Measurements from ENCODE around the gene BICD1.

Gene BICD1

GRCh38 chr12:32395026-32395425 is 288.4 kb downstream of the BICD1 start:
- Histone ChIP-seq H3K4me1 (ENCODE audit: control insufficient read depth, insufficient read depth, low read length) (peaks cover 8% of the 10 kb centered on the region), H3K9ac (ENCODE audit: low read length) (no peak overlapping the region), H3K27me3 (ENCODE audit: control insufficient read depth, insufficient read depth, low read length) (peaks cover 5% of the 10 kb centered on the region), H3K9me3 (ENCODE audit: control insufficient read depth, low read length) (no peaks in the 10 kb centered on the region), H3K36me3 (ENCODE audit: control insufficient read depth, insufficient read depth, low read length) (no peaks in the 10 kb centered on the region), H3K4me3 (ENCODE audit: low read length) (no peak overlapping the region)

DNA sequence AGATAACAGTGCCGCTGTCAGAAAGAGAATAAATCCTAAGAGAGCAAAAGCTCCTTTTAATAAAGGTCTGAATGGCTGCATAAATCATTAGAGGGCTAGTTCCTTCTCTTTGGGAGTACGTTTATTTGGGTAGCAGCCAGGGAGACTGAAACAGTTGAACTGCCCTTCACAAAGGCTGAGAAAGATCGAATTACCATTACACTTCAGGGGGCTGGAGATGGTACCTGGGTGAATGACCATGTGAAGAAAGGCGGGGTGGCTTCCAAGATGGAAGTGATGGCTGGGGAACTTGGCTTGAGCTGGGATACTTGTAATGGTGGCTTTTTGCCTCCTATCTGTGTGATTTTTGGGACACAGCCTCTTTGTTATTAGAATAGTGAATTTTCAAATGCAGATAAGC is 291.0 kb downstream of the BICD1 start:
- no peaks in the 10 kb centered on the region for H3K9me3 ChIP-seq (ENCODE audit: control insufficient read depth, low read length)
- H3K36me3 ChIP-seq (ENCODE audit: control insufficient read depth, insufficient read depth, low read length): no peaks in the 10 kb centered on the region
- H3K4me1 ChIP-seq (ENCODE audit: control insufficient read depth, insufficient read depth, low read length): peaks cover 14% of the 10 kb centered on the region
- H3K9ac ChIP-seq (ENCODE audit: low read length): no peak overlapping the region
- no peaks in the 10 kb centered on the region for H3K27me3 ChIP-seq (ENCODE audit: control insufficient read depth, insufficient read depth, low read length)
- no peak overlapping the region for H3K4me3 ChIP-seq (ENCODE audit: low read length)

GRCh38 chr12:32398181-32398580 is 291.5 kb downstream of the BICD1 start:
- H3K4me3 ChIP-seq (ENCODE audit: low read length): peak overlapping the region; percentile 1
- H3K36me3 ChIP-seq (ENCODE audit: control insufficient read depth, insufficient read depth, low read length): no peaks in the 10 kb centered on the region
- no peak overlapping the region for H3K9ac ChIP-seq (ENCODE audit: low read length)
- peaks cover 16% of the 10 kb centered on the region for H3K4me1 ChIP-seq (ENCODE audit: control insufficient read depth, insufficient read depth, low read length)
- no peaks in the 10 kb centered on the region for H3K27me3 ChIP-seq (ENCODE audit: control insufficient read depth, insufficient read depth, low read length)
- no peaks in the 10 kb centered on the region for H3K9me3 ChIP-seq (ENCODE audit: control insufficient read depth, low read length)

- H3K9me3 ChIP-seq (ENCODE audit: control insufficient read depth, low read length): no peaks in the 10 kb centered on the region
- no peaks in the 10 kb centered on the region for H3K36me3 ChIP-seq (ENCODE audit: control insufficient read depth, insufficient read depth, low read length)
- peak overlapping the region; percentile 1 for H3K4me3 ChIP-seq (ENCODE audit: low read length)
- no peaks in the 10 kb centered on the region for H3K27me3 ChIP-seq (ENCODE audit: control insufficient read depth, insufficient read depth, low read length)
- H3K4me1 ChIP-seq (ENCODE audit: control insufficient read depth, insufficient read depth, low read length): peaks cover 16% of the 10 kb centered on the region
- H3K9ac ChIP-seq (ENCODE audit: low read length): peak overlapping the region; percentile 40
Observed at GRCh38 chr12:32398816-32399369, 292.2 kb downstream of the BICD1 start.

GRCh38 chr12:32399370-32400113 is 292.9 kb downstream of the BICD1 start, which contains the start of gene FGD4:
TSS of gene FGD4 (plus strand) at chr12:32399558.
- peaks cover 16% of the 10 kb centered on the region for H3K4me1 ChIP-seq (ENCODE audit: control insufficient read depth, insufficient read depth, low read length)
- H3K36me3 ChIP-seq (ENCODE audit: control insufficient read depth, insufficient read depth, low read length): no peaks in the 10 kb centered on the region
- H3K4me3 ChIP-seq (ENCODE audit: low read length): peak within 1 kb of the TSS; percentile 71
- no peaks in the 10 kb centered on the region for H3K9me3 ChIP-seq (ENCODE audit: control insufficient read depth, low read length)
- peak within 1 kb of the TSS; percentile 96 for H3K9ac ChIP-seq (ENCODE audit: low read length)
- H3K27me3 ChIP-seq (ENCODE audit: control insufficient read depth, insufficient read depth, low read length): no peaks in the 10 kb centered on the region

DNA sequence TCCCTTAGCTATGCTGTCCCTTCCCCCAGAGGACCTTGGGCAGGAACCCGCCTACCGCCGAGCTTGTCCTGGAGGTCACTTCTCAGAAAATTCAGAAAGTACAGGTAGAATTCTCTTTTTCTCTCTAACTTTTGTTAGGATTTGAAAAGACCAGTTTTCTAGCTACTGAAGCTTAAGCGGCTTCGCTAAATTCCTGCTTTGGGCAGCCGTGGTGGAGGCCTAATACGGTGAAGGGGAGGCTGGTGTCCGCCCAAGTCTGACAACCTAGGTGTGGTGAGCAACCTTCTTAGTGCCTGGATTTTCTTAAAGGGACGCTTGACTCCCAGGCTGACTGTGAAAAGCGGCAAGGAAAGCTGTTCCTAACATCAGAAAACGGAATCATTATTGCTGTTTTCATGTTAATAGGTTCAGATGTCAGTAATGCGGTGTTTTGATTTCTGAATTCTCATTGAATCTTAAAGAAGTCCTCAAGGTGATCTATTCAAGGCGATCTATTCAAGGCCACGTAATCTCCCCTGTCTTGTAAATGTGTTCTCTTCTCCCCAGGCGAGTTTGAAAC is 293.5 kb downstream of the BICD1 start:
- Histone ChIP-seq H3K4me1 (ENCODE audit: control insufficient read depth, insufficient read depth, low read length) (peaks cover 16% of the 10 kb centered on the region), H3K9me3 (ENCODE audit: control insufficient read depth, low read length) (no peaks in the 10 kb centered on the region), H3K4me3 (ENCODE audit: low read length) (peak overlapping the region; percentile 71), H3K36me3 (ENCODE audit: control insufficient read depth, insufficient read depth, low read length) (no peaks in the 10 kb centered on the region), H3K9ac (ENCODE audit: low read length) (peak overlapping the region; percentile 96), H3K27me3 (ENCODE audit: control insufficient read depth, insufficient read depth, low read length) (no peaks in the 10 kb centered on the region)

DNA sequence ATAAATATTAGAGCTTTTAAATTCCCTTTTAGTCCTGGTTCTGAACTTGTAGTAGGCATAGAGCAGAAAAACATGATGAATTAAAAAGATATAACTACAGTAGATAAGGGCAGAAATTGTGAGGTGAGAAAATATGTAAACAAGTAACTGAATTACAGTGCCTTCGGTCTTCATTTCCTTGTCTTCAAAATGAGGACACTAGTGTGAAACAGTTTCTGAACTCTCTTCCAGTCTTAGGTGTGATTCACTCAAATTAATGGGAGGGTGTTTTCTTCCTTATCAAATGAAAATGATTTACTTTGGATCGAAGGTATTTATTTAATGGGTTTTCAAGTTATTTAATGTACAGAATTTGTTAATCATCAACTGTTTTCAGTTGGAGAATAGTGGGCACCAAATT is 294.2 kb downstream of the BICD1 start:
- Histone ChIP-seq H3K4me3 (ENCODE audit: low read length) (peak overlapping the region; percentile 71), H3K4me1 (ENCODE audit: control insufficient read depth, insufficient read depth, low read length) (peaks cover 16% of the 10 kb centered on the region), H3K27me3 (ENCODE audit: control insufficient read depth, insufficient read depth, low read length) (no peaks in the 10 kb centered on the region), H3K9me3 (ENCODE audit: control insufficient read depth, low read length) (no peaks in the 10 kb centered on the region), H3K36me3 (ENCODE audit: control insufficient read depth, insufficient read depth, low read length) (no peaks in the 10 kb centered on the region), H3K9ac (ENCODE audit: low read length) (peak overlapping the region; percentile 96)

GRCh38 chr12:32402170-32402569 is 295.5 kb downstream of the BICD1 start:
- Histone ChIP-seq H3K9ac (ENCODE audit: low read length) (no peak overlapping the region), H3K27me3 (ENCODE audit: control insufficient read depth, insufficient read depth, low read length) (no peaks in the 10 kb centered on the region)

GRCh38 chr12:32402946-32403345 is 296.3 kb downstream of the BICD1 start:
- H3K36me3 ChIP-seq (ENCODE audit: control insufficient read depth, insufficient read depth, low read length): no peaks in the 10 kb centered on the region
- H3K27me3 ChIP-seq (ENCODE audit: control insufficient read depth, insufficient read depth, low read length): no peaks in the 10 kb centered on the region
- no peak overlapping the region for H3K9ac ChIP-seq (ENCODE audit: low read length)
- peaks cover 16% of the 10 kb centered on the region for H3K4me1 ChIP-seq (ENCODE audit: control insufficient read depth, insufficient read depth, low read length)
- no peak overlapping the region for H3K4me3 ChIP-seq (ENCODE audit: low read length)
- H3K9me3 ChIP-seq (ENCODE audit: control insufficient read depth, low read length): no peaks in the 10 kb centered on the region

More at GRCh38 chr12:32402170-32402569, 295.5 kb downstream of the BICD1 start:
- Histone ChIP-seq H3K9me3 (ENCODE audit: control insufficient read depth, low read length) (no peaks in the 10 kb centered on the region), H3K36me3 (ENCODE audit: control insufficient read depth, insufficient read depth, low read length) (no peaks in the 10 kb centered on the region), H3K4me1 (ENCODE audit: control insufficient read depth, insufficient read depth, low read length) (peaks cover 16% of the 10 kb centered on the region), H3K4me3 (ENCODE audit: low read length) (no peak overlapping the region)

GRCh38 chr12:32407795-32408194 is 301.1 kb downstream of the BICD1 start:
- Histone ChIP-seq H3K4me3 (ENCODE audit: low read length) (no peak overlapping the region), H3K4me1 (ENCODE audit: control insufficient read depth, insufficient read depth, low read length) (peaks cover 7% of the 10 kb centered on the region), H3K9me3 (ENCODE audit: control insufficient read depth, low read length) (no peaks in the 10 kb centered on the region), H3K27me3 (ENCODE audit: control insufficient read depth, insufficient read depth, low read length) (no peaks in the 10 kb centered on the region), H3K9ac (ENCODE audit: low read length) (no peak overlapping the region), H3K36me3 (ENCODE audit: control insufficient read depth, insufficient read depth, low read length) (no peaks in the 10 kb centered on the region)

DNA sequence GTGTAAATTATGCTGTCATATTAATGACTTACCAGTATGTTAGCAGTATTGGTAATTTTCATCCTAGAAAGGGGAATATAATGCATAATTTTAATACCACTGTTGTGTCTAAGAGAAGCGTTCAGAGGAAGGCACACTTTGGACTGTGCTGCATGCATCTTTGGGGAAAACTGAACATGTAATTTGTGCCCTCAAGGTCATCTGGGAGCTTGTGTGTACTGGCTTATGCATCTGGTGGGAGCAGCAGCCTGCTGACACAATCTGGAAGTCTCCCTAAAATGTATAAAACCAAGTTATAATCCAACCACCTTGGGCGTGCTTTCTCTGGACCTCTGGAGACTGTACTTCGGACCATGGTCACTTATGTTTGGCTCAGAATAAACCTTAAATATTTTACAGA is 306.8 kb downstream of the BICD1 start:
- no peaks in the 10 kb centered on the region for H3K9me3 ChIP-seq (ENCODE audit: control insufficient read depth, low read length)
- H3K36me3 ChIP-seq (ENCODE audit: control insufficient read depth, insufficient read depth, low read length): no peaks in the 10 kb centered on the region
- H3K9ac ChIP-seq (ENCODE audit: low read length): no peak overlapping the region
- no peaks in the 10 kb centered on the region for H3K27me3 ChIP-seq (ENCODE audit: control insufficient read depth, insufficient read depth, low read length)
- H3K4me1 ChIP-seq (ENCODE audit: control insufficient read depth, insufficient read depth, low read length): peaks cover 10% of the 10 kb centered on the region
- H3K4me3 ChIP-seq (ENCODE audit: low read length): no peak overlapping the region

GRCh38 chr12:32418221-32418620 is 311.6 kb downstream of the BICD1 start:
- H3K9me3 ChIP-seq (ENCODE audit: control insufficient read depth, low read length): no peaks in the 10 kb centered on the region
- H3K9ac ChIP-seq (ENCODE audit: low read length): no peak overlapping the region
- peaks cover 31% of the 10 kb centered on the region for H3K4me1 ChIP-seq (ENCODE audit: control insufficient read depth, insufficient read depth, low read length)
- no peaks in the 10 kb centered on the region for H3K27me3 ChIP-seq (ENCODE audit: control insufficient read depth, insufficient read depth, low read length)
- H3K36me3 ChIP-seq (ENCODE audit: control insufficient read depth, insufficient read depth, low read length): no peaks in the 10 kb centered on the region
- H3K4me3 ChIP-seq (ENCODE audit: low read length): no peak overlapping the region
